HL-60 (cell line): ENCODE measurements around the gene GKN2.

Experiments
- DNase-seq, 2 experiments: peaks; one replicate each; pipeline ENCODE4 v3.0.0-alpha.2; 2010 to 2020; ENCODE audit warnings: low read depth in 1 of 2, low spot score in 1 of 2
- H3K27ac ChIP-seq: fragments of 250-450 bp; sonication (Bioruptor Pico); replicated peaks from 2 replicates; pipeline ENCODE4 v1.5.1; 2020; ENCODE audit warnings: mild to moderate bottlenecking, moderate library complexity
- H3K27me3 ChIP-seq: fragments of 250-450 bp; sonication (Bioruptor Pico); 2 replicates; pipeline ENCODE4 v1.5.1; 2021; ENCODE audit warnings: mild to moderate bottlenecking, moderate library complexity; ENCODE audit not compliant: insufficient read depth, poor library complexity, severe bottlenecking
- H3K4me3 ChIP-seq: replicated peaks from 2 replicates; pipeline ENCODE4 v1.5.1; 2011; ENCODE audit warnings: mild to moderate bottlenecking, control low read depth, low read length; ENCODE audit not compliant: insufficient read depth
- GABPA ChIP-seq: IDR thresholded peaks from 2 replicates; pipeline ENCODE4 v1.6.1; 2012; ENCODE audit warnings: low read depth
- POLR2AphosphoS5 ChIP-seq: IDR thresholded peaks from 2 replicates; pipeline ENCODE4 v1.6.1; 2012; ENCODE audit warnings: low read depth
- SPI1 ChIP-seq: IDR thresholded peaks from 2 replicates; pipeline ENCODE4 v1.6.1; 2012; ENCODE audit warnings: low read depth, mild to moderate bottlenecking, borderline replicate concordance
- TF ChIP-seq, protein P1 (sequence below): IDR thresholded peaks from one replicate; pipeline ENCODE4 v1.5.1; 2011; ENCODE audit warnings: low read length, control low read depth, inconsistent platforms; ENCODE audit not compliant: insufficient read depth
- TF ChIP-seq, protein P2 (sequence below): IDR thresholded peaks from 2 replicates; pipeline ENCODE4 v1.6.1; 2012; ENCODE audit warnings: low read depth; ENCODE audit not compliant: insufficient replicate concordance

The GKN2 gene

DNA sequence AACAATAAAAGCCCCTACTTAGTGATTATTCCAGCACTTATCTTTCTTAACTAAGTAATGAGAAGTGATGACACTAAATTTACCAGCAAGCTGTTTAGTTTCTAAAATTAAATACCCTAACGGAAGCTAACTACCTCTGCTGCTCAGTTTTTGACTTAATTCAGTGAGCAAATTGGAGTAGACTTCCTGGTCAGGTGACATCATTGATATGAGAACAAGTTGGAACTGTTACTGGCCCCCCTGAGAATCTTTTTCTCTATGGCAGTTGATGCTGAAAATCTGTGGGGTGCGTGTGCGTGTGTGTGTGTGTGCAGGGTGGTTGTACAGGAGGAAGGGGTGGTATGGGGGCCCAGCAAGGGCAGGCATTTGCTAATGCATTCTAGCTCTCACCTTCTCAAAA, 46.0 kb downstream of the GKN2 start:
- peak overlapping the region; percentile 87 for H3K27ac ChIP-seq
- no peak for DNase-seq

DNA sequence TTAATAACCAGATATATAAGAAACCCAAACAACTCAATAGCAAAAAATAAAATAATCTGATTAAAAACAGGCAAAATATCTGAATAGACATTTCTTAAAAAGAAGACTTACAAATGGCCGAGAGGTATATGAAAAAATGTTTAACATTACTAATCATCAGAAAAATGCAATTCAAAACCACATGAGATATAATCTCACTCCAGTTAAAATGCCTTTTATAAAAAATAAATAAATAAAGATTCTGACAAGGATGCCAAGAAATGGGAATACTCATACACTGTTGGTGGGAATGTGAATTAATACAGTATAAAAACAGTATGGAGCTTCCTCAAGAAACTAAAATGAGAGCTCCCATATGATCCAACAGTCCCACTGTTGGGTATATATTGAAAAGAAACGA, 47.6 kb downstream of the GKN2 start:
- DNase-seq = no peak
- H3K27ac ChIP-seq = no peak overlapping the region
- TF ChIP-seq, protein P1, sequence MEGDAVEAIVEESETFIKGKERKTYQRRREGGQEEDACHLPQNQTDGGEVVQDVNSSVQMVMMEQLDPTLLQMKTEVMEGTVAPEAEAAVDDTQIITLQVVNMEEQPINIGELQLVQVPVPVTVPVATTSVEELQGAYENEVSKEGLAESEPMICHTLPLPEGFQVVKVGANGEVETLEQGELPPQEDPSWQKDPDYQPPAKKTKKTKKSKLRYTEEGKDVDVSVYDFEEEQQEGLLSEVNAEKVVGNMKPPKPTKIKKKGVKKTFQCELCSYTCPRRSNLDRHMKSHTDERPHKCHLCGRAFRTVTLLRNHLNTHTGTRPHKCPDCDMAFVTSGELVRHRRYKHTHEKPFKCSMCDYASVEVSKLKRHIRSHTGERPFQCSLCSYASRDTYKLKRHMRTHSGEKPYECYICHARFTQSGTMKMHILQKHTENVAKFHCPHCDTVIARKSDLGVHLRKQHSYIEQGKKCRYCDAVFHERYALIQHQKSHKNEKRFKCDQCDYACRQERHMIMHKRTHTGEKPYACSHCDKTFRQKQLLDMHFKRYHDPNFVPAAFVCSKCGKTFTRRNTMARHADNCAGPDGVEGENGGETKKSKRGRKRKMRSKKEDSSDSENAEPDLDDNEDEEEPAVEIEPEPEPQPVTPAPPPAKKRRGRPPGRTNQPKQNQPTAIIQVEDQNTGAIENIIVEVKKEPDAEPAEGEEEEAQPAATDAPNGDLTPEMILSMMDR = no peak
- TF ChIP-seq GABPA (no peak), SPI1 (no peak), POLR2AphosphoS5 (no peak)
- TF ChIP-seq, protein P2, sequence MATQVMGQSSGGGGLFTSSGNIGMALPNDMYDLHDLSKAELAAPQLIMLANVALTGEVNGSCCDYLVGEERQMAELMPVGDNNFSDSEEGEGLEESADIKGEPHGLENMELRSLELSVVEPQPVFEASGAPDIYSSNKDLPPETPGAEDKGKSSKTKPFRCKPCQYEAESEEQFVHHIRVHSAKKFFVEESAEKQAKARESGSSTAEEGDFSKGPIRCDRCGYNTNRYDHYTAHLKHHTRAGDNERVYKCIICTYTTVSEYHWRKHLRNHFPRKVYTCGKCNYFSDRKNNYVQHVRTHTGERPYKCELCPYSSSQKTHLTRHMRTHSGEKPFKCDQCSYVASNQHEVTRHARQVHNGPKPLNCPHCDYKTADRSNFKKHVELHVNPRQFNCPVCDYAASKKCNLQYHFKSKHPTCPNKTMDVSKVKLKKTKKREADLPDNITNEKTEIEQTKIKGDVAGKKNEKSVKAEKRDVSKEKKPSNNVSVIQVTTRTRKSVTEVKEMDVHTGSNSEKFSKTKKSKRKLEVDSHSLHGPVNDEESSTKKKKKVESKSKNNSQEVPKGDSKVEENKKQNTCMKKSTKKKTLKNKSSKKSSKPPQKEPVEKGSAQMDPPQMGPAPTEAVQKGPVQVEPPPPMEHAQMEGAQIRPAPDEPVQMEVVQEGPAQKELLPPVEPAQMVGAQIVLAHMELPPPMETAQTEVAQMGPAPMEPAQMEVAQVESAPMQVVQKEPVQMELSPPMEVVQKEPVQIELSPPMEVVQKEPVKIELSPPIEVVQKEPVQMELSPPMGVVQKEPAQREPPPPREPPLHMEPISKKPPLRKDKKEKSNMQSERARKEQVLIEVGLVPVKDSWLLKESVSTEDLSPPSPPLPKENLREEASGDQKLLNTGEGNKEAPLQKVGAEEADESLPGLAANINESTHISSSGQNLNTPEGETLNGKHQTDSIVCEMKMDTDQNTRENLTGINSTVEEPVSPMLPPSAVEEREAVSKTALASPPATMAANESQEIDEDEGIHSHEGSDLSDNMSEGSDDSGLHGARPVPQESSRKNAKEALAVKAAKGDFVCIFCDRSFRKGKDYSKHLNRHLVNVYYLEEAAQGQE = no peak
- no peak overlapping the region for H3K4me3 ChIP-seq
- H3K27me3 ChIP-seq = no peaks in the 10 kb centered on the region

More for the DNA sequence above, 46.0 kb downstream of the GKN2 start:
- Histone ChIP-seq H3K4me3 (no peak overlapping the region), H3K27me3 (no peaks in the 10 kb centered on the region)
- TF ChIP-seq, protein P2 = no peak
- TF ChIP-seq SPI1 (no peak), POLR2AphosphoS5 (no peak), GABPA (no peak)
- TF ChIP-seq, protein P1 = no peak

DNA sequence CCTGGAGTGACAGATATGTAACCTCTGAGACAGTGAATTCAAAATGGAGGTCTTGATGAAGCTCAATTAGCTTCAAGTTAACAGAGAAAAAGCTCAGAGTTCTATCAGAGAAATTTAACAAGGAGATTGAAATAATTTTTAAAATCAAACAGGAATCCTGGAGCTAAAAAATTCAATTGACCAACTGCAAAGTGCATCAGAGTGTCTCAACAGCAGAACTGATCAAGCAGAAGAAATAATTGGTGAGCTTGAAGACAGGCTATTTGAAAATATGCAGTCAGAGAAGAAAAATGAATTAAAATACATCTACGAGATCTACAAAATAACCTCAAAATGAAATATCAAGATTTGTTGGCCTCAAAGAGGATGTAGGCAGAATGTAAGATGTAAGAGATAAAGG, 51.1 kb downstream of the GKN2 start:
- no peak for DNase-seq
- TF ChIP-seq, protein P1 = no peak
- no peak for TF ChIP-seq GABPA
- no peak for TF ChIP-seq POLR2AphosphoS5
- TF ChIP-seq, protein P2 = no peak
- TF ChIP-seq SPI1 = no peak
- H3K27ac ChIP-seq = no peak overlapping the region
- no peak overlapping the region for H3K4me3 ChIP-seq
- H3K27me3 ChIP-seq = no peaks in the 10 kb centered on the region
